GM23338 (cell line): ENCODE measurements around the gene TMBIM6. TPM values are rescaled to one million over a fixed set of nuclear protein-coding genes. Genes with fewer than 3 reads are reported as not detected.
"Not testable (repeated sequence)": the region's sequence is repeated elsewhere in the genome, so short reads cannot be mapped to it uniquely, and the experiment has no call there.

Source experiments
- ATAC-seq: fragments of 200-7000 bp; cut with Tn5 transposase; 3 replicates; pipeline ENCODE4 v1.9.1; 2020
- DNase-seq: peaks from one replicate; pipeline ENCODE4 v3.0.0-alpha.2; 2015; ENCODE audit warnings: low spot score
- H2AFZ ChIP-seq: fragments of 200-600 bp; sonication (generic); 2 replicates; pipeline ENCODE4 v1.8.0; 2016; ENCODE audit warnings: antibody characterized with exemption, mild to moderate bottlenecking, moderate library complexity
- H3F3A ChIP-seq: fragments of 200-600 bp; sonication (generic); replicated peaks from 2 replicates; pipeline ENCODE4 v1.8.0; 2017; ENCODE audit warnings: antibody characterized with exemption, mixed run types, low read depth
- H3K27ac ChIP-seq: fragments of 200-600 bp; sonication (generic); 2 replicates; pipeline ENCODE4 v1.6.1; 2016; ENCODE audit warnings: low read depth
- H3K27me3 ChIP-seq: fragments of 200-600 bp; sonication (generic); 2 replicates; pipeline ENCODE4 v1.8.0; 2016; ENCODE audit warnings: mild to moderate bottlenecking, mixed run types, moderate library complexity; ENCODE audit not compliant: insufficient read depth
- H3K36me3 ChIP-seq: fragments of 200-600 bp; sonication (generic); 2 replicates; pipeline ENCODE4 v1.8.0; 2016; ENCODE audit warnings: mild to moderate bottlenecking; ENCODE audit not compliant: insufficient read depth
- H3K4me1 ChIP-seq: fragments of 200-600 bp; sonication (generic); 2 replicates; pipeline ENCODE4 v1.8.0; 2016; ENCODE audit warnings: mild to moderate bottlenecking, moderate library complexity; ENCODE audit not compliant: insufficient read depth
- H3K4me2 ChIP-seq: fragments of 200-600 bp; sonication (generic); 2 replicates; pipeline ENCODE4 v1.7.1; 2017; ENCODE audit warnings: mixed run types
- H3K4me3 ChIP-seq: fragments of 200-600 bp; sonication (generic); 2 replicates; pipeline ENCODE4 v1.6.1; 2016; ENCODE audit warnings: mixed run types
- H3K79me2 ChIP-seq: fragments of 200-600 bp; sonication (generic); replicated peaks from 2 replicates; pipeline ENCODE4 v1.8.0; 2017; ENCODE audit warnings: mild to moderate bottlenecking; ENCODE audit not compliant: insufficient read depth
- H3K9me2 ChIP-seq: fragments of 200-600 bp; sonication (generic); 2 replicates; pipeline ENCODE4 v1.8.0; 2017; ENCODE audit not compliant: insufficient read depth
- H4K20me1 ChIP-seq: fragments of 200-600 bp; sonication (generic); replicated peaks from 2 replicates; pipeline ENCODE4 v1.8.0; 2017; ENCODE audit warnings: mild to moderate bottlenecking; ENCODE audit not compliant: insufficient read depth
- H3K27ac Mint-ChIP-seq: 2 replicates; pipeline ENCODE4 v1.8.0; 2020; ENCODE audit warnings: inconsistent platforms, mild to moderate bottlenecking, moderate library complexity, mixed read lengths
- H3K27me3 Mint-ChIP-seq: 3 replicates; pipeline ENCODE4 v1.8.0; 2022; ENCODE audit warnings: low read depth, mild to moderate bottlenecking, moderate library complexity, mixed read lengths, inconsistent platforms; ENCODE audit not compliant: insufficient read depth, poor library complexity
- H3K36me3 Mint-ChIP-seq: 3 replicates; pipeline ENCODE4 v1.8.0; 2021; ENCODE audit warnings: low read depth, mild to moderate bottlenecking, inconsistent platforms, moderate library complexity, mixed read lengths
- H3K4me1 Mint-ChIP-seq: 3 replicates; pipeline ENCODE4 v1.8.0; 2020; ENCODE audit warnings: mild to moderate bottlenecking, inconsistent platforms, mixed read lengths
- H3K4me3 Mint-ChIP-seq: 3 replicates; pipeline ENCODE4 v1.8.0; 2021; ENCODE audit warnings: moderate library complexity, mild to moderate bottlenecking, inconsistent platforms, mixed read lengths
- H3K9me3 Mint-ChIP-seq: 3 replicates; pipeline ENCODE4 v1.8.0; 2020; ENCODE audit warnings: moderate library complexity, mild to moderate bottlenecking, inconsistent platforms, mixed read lengths
- polyA plus RNA-seq: library from polyadenylated mRNA; unstranded; fragments of >200 nt; fragmentation: Nextera tagmentation; extraction: Ambion mirVana; gene quantifications from 2 replicates; pipeline ENCODE4 v1.2.1, GENCODE V29; 2016
- total RNA-seq: library from RNA; depleted of rRNA; stranded (reverse); fragments of >200 nt; shearing (Covaris generic); gene quantifications from 2 replicates; pipeline ENCODE4 v1.2.3, GENCODE V29; 2014
- TF ChIP-seq, protein P1 (sequence below), 2 experiments: fragments of 200-600 bp in 1 of 2; sonication (generic) in 1 of 2; conservative IDR thresholded peaks; 2 replicates each; pipeline versions ENCODE4 v1.5.1 to v1.6.1; 2016 to 2017; ENCODE audit warnings: antibody characterized with exemption in 2 of 2, low read depth in 2 of 2, mild to moderate bottlenecking in 2 of 2, moderate library complexity in 1 of 2
- TF ChIP-seq, protein P2 (sequence below): fragments of 250-450 bp; sonication (Bioruptor Pico); IDR thresholded peaks from 2 replicates; pipeline ENCODE4 v1.5.0; 2020; ENCODE audit warnings: mild to moderate bottlenecking, moderate library complexity

Gene TMBIM6
- total and polyA plus RNA-seq, 2 experiments from 2014 or later: 245 to 349 TPM

DNA sequence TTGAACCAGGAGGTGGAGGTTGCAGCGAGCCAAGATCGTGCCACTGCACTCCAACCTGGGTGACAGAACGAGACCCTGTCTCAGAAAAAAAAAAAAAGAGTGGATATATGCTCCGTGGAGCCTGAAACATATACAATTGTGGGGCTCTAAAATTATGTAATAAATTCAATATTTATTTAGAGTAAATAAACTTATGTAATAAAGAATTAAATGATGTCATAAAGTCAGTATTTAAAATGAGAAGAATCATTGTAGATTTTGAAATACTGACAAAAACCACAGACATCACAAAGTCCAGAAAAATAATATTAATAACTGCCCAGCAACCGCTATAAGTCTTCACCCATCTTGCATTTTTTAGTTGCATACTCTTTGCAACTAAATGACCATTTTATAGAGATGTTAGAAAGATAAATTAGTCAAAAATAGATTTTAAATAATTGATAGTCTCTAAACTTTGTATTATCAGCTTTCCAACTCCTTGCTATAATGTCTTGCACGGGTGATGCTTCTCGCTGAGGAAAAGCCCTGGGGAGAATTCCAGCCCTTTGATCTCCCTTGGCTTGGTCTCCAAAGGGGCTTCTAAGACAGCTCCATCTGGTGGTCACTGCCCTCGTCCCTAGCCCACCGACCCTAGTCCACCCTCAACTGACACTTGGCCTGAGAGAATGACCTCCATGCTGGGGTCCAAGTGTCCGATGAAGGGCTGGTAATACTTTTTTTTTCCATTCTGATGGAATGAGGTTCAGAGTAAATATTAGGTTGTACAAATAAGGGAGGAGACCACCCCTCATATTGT, 7.9 kb upstream of the TMBIM6 start:
- TF ChIP-seq, protein P1, sequence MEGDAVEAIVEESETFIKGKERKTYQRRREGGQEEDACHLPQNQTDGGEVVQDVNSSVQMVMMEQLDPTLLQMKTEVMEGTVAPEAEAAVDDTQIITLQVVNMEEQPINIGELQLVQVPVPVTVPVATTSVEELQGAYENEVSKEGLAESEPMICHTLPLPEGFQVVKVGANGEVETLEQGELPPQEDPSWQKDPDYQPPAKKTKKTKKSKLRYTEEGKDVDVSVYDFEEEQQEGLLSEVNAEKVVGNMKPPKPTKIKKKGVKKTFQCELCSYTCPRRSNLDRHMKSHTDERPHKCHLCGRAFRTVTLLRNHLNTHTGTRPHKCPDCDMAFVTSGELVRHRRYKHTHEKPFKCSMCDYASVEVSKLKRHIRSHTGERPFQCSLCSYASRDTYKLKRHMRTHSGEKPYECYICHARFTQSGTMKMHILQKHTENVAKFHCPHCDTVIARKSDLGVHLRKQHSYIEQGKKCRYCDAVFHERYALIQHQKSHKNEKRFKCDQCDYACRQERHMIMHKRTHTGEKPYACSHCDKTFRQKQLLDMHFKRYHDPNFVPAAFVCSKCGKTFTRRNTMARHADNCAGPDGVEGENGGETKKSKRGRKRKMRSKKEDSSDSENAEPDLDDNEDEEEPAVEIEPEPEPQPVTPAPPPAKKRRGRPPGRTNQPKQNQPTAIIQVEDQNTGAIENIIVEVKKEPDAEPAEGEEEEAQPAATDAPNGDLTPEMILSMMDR (conservative IDR thresholded peaks at IDR 0.05; ENCODE audit: low read depth in 2 of 2): peak; percentile 59 to 68
- TF ChIP-seq, protein P2, sequence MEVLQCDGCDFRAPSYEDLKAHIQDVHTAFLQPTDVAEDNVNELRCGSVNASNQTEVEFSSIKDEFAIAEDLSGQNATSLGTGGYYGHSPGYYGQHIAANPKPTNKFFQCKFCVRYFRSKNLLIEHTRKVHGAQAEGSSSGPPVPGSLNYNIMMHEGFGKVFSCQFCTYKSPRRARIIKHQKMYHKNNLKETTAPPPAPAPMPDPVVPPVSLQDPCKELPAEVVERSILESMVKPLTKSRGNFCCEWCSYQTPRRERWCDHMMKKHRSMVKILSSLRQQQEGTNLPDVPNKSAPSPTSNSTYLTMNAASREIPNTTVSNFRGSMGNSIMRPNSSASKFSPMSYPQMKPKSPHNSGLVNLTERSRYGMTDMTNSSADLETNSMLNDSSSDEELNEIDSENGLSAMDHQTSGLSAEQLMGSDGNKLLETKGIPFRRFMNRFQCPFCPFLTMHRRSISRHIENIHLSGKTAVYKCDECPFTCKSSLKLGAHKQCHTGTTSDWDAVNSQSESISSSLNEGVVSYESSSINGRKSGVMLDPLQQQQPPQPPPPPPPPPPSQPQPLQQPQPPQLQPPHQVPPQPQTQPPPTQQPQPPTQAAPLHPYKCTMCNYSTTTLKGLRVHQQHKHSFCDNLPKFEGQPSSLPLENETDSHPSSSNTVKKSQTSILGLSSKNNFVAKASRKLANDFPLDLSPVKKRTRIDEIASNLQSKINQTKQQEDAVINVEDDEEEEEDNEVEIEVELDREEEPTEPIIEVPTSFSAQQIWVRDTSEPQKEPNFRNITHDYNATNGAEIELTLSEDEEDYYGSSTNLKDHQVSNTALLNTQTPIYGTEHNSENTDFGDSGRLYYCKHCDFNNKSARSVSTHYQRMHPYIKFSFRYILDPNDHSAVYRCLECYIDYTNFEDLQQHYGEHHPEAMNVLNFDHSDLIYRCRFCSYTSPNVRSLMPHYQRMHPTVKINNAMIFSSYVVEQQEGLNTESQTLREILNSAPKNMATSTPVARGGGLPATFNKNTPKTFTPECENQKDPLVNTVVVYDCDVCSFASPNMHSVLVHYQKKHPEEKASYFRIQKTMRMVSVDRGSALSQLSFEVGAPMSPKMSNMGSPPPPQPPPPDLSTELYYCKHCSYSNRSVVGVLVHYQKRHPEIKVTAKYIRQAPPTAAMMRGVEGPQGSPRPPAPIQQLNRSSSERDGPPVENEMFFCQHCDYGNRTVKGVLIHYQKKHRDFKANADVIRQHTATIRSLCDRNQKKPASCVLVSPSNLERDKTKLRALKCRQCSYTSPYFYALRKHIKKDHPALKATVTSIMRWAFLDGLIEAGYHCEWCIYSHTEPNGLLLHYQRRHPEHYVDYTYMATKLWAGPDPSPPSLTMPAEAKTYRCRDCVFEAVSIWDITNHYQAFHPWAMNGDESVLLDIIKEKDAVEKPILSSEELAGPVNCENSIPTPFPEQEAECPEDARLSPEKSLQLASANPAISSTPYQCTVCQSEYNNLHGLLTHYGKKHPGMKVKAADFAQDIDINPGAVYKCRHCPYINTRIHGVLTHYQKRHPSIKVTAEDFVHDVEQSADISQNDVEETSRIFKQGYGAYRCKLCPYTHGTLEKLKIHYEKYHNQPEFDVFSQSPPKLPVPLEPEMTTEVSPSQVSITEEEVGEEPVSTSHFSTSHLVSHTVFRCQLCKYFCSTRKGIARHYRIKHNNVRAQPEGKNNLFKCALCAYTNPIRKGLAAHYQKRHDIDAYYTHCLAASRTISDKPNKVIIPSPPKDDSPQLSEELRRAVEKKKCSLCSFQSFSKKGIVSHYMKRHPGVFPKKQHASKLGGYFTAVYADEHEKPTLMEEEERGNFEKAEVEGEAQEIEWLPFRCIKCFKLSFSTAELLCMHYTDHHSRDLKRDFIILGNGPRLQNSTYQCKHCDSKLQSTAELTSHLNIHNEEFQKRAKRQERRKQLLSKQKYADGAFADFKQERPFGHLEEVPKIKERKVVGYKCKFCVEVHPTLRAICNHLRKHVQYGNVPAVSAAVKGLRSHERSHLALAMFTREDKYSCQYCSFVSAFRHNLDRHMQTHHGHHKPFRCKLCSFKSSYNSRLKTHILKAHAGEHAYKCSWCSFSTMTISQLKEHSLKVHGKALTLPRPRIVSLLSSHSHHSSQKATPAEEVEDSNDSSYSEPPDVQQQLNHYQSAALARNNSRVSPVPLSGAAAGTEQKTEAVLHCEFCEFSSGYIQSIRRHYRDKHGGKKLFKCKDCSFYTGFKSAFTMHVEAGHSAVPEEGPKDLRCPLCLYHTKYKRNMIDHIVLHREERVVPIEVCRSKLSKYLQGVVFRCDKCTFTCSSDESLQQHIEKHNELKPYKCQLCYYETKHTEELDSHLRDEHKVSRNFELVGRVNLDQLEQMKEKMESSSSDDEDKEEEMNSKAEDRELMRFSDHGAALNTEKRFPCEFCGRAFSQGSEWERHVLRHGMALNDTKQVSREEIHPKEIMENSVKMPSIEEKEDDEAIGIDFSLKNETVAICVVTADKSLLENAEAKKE: no peak
- peak; percentile 63 for DNase-seq
- Histone ChIP-seq H3K36me3 (no peaks in the 10 kb centered on the region; the same call in 1 of the 2 replicates), H3K4me3 (no peak overlapping the region), H3K79me2 (no peaks in the 10 kb centered on the region), H3K4me1 (no peaks in the 10 kb centered on the region), H2AFZ (no peak overlapping the region), H3K27me3 (no peaks in the 10 kb centered on the region), H3K4me2 (no peak overlapping the region), H3K9me2 (no peaks in the 10 kb centered on the region), H3K27ac (no peak overlapping the region), H4K20me1 (no peaks in the 10 kb centered on the region), H3F3A (no peaks in the 10 kb centered on the region)
- Mint-ChIP-seq H3K4me3 (no peak overlapping the region), H3K4me1 (no peaks in the 10 kb centered on the region), H3K9me3 (peaks cover 9% of the 10 kb centered on the region), H3K27ac (no peak overlapping the region), H3K27me3 (peaks cover 3% of the 10 kb centered on the region), H3K36me3 (peaks cover 4% of the 10 kb centered on the region; the same call in 1 of the 3 replicates)
- ATAC-seq: peak; percentile 65

DNA sequence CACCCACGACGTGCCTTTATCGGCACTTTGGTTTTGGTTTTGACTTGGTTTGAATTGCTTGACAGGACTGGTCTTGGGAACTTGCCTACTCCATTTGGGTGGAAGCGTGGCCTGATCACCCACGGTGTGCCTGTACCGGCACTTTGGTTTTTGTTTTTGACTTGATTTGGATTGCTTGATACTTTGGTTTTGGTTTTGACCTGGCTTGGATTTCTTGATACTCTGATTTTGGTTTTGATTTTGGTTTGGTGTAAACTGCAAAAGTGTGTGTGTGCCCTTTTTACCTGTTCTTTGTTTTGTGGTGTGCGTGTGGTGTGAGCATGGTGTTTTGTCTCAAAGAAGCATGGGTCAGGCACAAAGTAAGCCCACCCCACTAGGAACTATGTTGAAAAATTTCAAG, 6.5 kb upstream of the TMBIM6 start:
- not testable (repeated sequence) for H3K4me1 ChIP-seq, DNase-seq, H3K27me3 ChIP-seq, H2AFZ ChIP-seq, H3K27ac ChIP-seq, H3K9me2 ChIP-seq, H3K4me3 Mint-ChIP-seq, H3K4me3 ChIP-seq, H3K27me3 Mint-ChIP-seq, H3K36me3 ChIP-seq, H3F3A ChIP-seq, H3K79me2 ChIP-seq, H3K27ac Mint-ChIP-seq, H3K4me2 ChIP-seq, ATAC-seq, H3K4me1 Mint-ChIP-seq, H3K9me3 Mint-ChIP-seq, H3K36me3 Mint-ChIP-seq, H4K20me1 ChIP-seq

DNA sequence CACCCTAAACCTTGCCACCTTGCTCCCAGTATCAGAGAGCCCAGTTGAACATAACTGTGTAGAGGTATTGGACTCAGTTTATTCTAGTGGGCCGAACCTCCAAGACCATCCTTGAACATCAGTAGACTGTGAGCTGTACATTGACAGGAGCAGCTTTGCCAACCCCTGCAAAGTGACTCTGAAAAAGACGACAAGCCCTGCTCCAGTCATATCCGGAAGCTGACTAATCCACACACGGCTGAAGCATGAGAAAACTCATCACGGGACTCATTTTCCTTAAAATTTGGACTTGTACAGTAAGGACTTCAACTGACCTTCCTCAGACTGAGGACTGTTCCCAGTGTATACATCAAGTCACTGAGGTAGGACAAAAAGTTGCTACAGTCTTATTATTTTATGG, 2.6 kb upstream of the TMBIM6 start:
- H3K9me2 ChIP-seq, H3K27ac ChIP-seq, H3K27me3 Mint-ChIP-seq, H3F3A ChIP-seq, ATAC-seq, DNase-seq, H3K4me3 ChIP-seq, H2AFZ ChIP-seq, H3K4me3 Mint-ChIP-seq, H3K9me3 Mint-ChIP-seq, H3K36me3 ChIP-seq, H3K27me3 ChIP-seq, H3K4me2 ChIP-seq, H3K27ac Mint-ChIP-seq: not testable (repeated sequence)
- peaks cover 10% of the 10 kb centered on the region; the same call in 1 of the 2 replicates for H3K4me1 ChIP-seq
- H4K20me1 ChIP-seq: peaks cover 16% of the 10 kb centered on the region
- Mint-ChIP-seq H3K36me3 (peaks cover 12% of the 10 kb centered on the region; the same call in 2 of the 3 replicates), H3K4me1 (peaks cover 15% of the 10 kb centered on the region)
- peaks cover 21% of the 10 kb centered on the region for H3K79me2 ChIP-seq

DNA sequence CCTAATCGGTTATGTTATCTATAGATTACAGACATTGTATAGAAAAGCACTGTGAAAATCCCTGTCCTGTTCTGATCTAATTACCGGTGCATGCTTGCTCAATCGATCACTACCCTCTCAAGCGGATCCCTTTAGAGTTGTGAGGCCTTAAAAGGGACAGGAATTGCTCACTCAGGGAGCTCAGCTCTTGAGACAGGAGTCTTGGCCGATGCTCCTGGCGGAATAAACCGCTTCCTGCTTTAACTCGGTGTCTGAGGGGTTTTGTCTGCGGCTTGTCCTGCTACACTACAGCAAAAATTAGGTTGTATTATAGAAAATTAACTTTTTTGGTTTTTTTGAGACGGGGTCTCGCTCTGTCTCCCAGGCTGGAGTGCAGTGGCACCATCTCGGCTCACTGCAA, 1.1 kb upstream of the TMBIM6 start:
- peak overlapping the region; percentile 64; the same call in 1 of the 2 replicates for H3K4me2 ChIP-seq
- H3K27me3 ChIP-seq, H3K36me3 ChIP-seq, H3K27ac ChIP-seq, H3K9me2 ChIP-seq, H3K4me3 ChIP-seq, H3K27ac Mint-ChIP-seq, DNase-seq, H3K27me3 Mint-ChIP-seq, H3K9me3 Mint-ChIP-seq, ATAC-seq, H3F3A ChIP-seq, H3K4me3 Mint-ChIP-seq: not testable (repeated sequence)
- H3K4me1 ChIP-seq: peaks cover 10% of the 10 kb centered on the region; the same call in 1 of the 2 replicates
- H4K20me1 ChIP-seq: peaks cover 30% of the 10 kb centered on the region
- Mint-ChIP-seq H3K36me3 (peaks cover 13% of the 10 kb centered on the region), H3K4me1 (peaks cover 21% of the 10 kb centered on the region)
- peak overlapping the region; percentile 77 for H2AFZ ChIP-seq
- H3K79me2 ChIP-seq: peaks cover 36% of the 10 kb centered on the region
